Islet of Langerhans (tissue), 1 donor: ENCODE data around the gene NKIRAS1.
A peak's percentile ranks its signal among the peaks of the same experiment; 100 is the strongest.
"Not testable (repeated sequence)": the region's sequence is repeated elsewhere in the genome, so short reads cannot be mapped to it uniquely, and the experiment has no call there.

ENCODE experiments used
- FAIRE-seq: peaks from one replicate; lab custom pipeline; 2011; peaks lifted over from hg19 to GRCh38; lab: Jason Lieb, UNC

Gene NKIRAS1

DNA sequence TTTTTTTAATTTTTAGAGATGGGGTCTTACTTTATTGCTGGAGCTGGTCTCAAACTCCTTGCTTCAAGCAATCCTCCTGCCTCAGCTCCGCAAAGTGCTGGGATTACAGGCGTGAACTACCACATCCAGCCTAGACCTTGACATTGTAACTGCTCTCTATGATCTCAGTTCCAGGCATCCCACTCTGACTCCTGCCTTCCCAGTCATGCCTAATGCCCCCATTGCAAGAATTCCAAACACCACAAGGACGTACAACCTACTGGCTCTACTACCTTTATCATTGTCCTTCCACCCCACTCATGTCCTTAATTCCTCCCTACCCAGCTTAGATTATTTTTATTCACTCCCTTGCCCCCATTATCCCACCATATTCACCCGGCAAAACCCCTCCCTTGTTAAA, 21.6 kb downstream of the NKIRAS1 start:
- no peak for FAIRE-seq

DNA sequence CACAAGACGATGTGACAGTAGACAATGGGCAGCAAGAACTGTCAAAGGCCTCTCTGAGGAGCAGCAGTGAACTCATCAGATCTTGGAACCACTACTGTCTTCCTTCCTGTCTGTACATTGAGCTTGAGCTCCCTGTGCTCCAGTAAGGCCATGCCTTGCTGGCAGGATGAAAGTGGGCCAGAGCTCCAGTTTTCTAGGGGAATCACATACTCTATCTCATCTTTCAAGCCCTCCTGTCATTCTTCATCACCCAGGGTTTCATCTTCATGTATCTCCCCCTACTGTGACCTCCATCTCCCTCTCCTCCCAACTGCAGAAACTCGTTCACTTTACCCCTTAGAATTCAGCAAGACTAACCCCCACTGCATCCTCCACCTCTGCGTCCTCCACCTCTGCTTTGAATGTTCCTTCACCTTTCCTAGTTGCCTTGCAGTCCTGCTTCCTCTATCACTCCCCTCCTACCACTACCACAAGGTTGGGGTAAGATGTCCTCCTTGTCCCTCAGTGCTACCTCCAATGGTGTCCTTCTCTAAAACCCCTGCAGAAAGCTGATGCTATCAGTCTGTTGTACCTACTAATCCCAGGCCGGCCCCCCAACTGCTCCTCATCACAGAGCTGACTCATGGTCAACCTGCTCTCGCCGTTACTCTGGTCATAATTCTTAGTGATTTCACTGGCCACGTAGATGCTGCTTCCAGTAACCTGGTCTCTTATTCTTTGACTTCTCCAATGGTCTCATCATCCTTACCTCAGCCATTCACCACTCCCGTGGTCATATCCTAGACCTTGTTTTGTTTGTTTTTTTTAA, 22.3 kb downstream of the NKIRAS1 start:
- FAIRE-seq: no peak

DNA sequence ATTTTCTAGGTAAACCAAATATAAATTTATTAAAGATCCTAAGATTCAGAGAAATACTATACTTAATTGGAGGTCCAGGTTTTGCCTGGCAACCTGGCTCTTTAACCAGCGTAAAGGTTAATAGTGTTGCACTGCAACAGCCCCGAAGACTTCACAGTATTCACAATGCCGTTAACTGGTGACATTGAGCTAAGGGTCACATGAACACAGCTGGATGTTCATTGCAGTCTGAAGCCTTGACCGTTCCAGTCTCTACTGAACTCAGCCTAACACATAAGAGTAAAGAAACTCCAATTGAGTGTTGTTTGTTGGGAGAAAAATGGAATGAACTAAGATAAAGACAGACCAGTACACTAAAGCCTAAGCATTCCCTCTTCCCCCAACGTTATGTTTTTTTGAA, 26.8 kb downstream of the NKIRAS1 start:
- no peak for FAIRE-seq

DNA sequence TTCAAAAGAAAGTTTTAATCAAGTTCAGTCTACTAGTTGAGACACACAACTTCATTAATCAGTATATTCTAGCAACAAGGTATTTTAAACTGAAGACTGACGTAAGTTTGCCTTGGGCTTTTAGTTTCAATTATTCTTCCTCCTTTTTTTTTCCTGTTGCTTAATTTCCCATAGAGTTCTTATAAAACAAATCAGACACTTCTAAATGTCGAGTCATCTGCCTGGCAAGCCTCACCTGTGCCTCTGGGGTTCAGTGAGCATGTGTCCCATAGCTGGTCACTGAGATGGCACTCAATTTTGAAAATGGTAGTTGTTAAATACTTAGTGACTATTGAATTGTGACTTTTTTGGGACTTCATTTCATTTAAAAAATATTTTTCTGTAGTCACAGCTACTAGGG, 27.4 kb downstream of the NKIRAS1 start:
- FAIRE-seq: no peak

DNA sequence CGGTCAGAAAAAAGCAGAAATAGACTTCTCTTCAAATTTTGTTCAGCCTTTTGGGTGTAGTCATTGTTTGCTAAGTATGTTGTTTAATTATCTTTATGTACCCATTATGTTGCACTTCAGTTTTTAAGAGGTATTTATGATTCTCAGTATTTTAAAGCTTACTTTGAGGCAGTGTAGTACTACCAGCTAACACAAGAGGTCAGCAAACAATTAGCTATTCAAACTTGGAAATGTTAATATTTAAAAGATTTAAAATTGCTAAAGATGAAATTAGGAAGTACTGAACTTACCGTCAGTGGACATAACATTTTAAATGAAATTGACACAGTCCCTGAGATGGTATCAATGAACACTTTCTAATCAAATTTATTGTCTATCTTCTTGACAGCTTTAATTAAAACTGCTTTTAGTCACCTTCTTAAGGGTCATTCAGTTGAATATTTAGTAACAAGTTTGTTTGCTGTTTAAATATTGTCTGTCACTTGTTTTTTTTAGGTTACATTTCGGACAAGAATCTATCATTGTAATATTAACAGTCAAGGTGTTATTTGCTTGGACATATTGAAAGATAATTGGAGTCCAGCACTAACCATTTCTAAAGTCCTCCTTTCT, 28.1 kb downstream of the NKIRAS1 start:
- FAIRE-seq: peak; percentile 69

DNA sequence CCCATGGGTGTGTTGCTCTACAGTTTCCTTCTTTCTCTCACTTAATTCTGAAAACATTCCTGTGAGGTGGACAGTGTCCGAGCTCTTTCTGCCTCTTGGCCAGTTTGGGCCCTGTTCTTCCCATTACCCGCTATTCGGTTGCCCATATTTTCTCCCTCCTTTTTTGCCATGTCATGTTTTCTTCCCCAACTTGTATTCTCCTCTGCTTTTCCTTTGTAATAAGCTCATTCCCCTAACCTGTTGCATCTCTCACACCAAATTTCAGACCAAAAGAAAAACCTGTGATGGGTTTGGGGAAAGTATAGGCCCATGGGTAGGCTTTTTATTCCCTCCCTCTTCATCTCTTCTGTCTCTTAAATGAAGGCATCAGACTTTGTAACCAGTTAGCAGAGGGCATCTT, 30.5 kb downstream of the NKIRAS1 start:
- no peak for FAIRE-seq

DNA sequence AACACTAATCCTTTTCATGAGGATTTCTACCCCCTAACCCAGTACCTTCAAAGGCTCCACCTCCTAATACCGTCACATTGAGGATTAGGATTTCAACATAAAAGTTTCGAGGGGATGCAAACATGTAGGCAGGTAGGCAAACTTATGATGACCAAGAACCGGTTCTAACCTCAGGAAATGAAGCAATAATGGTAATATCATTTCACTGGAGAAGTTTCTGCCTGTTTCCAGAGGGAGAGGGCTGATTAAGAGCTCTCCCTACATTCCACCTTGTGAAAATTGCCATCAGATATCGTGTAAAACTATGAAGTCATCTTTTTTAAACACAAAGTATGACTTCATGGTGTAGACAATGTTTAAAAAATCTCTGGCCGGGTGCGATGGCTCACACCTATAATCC, 31.6 kb downstream of the NKIRAS1 start:
- no peak for FAIRE-seq

DNA sequence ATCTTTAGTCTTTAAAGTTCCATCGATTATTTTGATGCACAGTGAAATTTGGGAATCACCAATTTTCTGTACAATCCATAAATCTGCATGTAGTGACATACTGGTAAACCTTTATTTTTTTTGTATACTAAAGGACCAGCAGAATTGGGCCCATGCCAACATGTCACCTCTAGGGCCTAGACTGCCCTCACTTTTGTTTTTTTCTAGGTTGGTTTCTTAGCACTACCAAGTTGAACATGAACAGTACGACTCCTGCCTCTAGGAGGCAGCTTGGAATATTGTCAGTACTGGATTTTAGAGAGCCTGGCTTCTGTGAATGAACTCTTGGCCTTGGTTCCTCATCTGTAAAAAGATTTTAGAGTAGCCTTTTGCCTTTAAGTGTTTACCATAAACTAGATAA, 32.3 kb downstream of the NKIRAS1 start:
- no peak for FAIRE-seq

DNA sequence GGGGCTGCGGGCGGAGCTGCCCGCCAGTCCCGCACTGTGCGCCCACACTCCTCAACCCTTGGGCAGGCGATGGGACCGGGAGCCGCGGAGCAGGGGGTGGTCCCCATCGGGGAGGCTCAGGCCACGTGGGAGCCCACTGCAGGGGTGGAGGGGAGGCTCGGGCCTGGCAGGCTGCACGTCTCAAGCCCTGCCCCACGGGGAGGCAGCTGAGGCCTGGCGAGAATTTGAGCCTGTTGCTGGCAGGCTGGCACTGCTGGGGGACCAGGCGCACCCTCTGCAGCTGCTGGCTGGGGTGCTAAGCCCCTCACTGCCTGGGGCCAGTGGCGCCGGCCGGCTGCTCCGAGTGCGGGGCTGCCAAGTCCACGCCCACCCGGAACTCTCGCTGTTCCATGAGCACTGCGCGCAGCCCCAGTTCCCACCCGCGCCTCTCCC, 34.3 kb downstream of the NKIRAS1 start:
- no peak for FAIRE-seq

DNA sequence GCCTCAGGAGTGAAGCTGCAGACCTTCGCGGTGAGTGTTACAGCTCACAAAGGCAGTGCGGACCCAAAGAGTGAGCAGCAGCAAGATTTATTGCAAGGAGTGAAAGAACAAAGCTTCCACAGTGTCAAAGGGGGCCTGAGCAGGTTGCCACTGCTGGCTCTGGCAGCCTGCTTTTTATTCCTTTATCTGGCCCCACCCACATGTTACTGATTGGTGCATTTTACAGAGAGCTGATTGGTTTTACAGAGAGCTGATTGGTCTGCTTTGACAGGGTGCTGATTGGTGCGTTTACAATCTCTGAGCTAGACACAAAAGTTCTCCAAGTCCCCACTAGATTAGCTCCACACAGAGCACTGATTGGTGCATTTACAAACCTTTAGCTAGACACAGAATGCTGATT, 34.8 kb downstream of the NKIRAS1 start:
- FAIRE-seq: not testable (repeated sequence)

DNA sequence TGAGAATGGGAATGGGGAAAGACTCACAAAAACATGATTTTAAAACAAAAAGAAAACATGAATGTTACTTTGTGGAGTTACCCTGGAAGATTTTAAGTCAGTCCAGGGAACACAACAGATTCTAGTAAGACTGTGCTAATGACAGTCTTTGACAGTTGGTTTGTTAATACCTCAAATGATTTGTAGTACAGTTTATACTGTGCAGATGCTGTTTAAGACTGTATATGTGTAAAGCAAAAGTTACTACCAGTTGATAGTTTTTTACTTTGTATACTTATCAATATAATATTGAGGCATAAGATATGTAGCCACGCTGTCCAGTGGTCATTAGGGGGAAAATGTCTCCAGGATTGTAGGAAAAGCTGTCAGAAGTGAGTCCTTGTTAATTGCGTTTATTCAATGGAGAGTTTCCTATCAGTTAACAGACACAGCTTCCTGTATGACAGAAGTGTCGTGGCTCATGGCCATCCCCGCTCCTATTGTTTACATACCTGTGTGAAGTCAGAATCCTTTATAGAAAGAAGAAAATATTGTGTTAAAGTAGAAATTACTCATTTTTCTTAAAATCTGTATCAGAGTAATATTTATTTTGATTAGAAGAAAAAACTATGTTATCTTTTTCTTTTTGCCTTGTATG, 36.0 kb downstream of the NKIRAS1 start:
- no peak for FAIRE-seq

DNA sequence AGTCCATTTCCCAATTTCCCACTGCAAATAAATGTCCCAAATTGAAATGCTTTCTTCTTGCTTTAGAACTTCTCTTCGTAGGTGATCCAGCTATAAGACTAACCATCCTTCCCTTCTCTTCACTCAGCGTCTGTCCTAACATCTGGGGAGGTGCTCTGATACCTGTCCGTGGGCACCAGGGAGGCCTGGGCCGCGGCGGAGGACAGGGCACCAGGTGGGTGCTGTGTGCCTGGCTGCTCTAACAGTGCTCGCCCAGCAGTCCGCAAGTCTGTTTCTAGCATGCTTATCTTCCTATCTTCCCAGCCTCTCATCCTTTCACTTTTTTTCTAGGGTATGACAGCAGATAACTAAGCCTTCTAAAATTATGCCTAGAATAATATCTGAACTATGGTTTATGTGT, 37.3 kb downstream of the NKIRAS1 start:
- no peak for FAIRE-seq

DNA sequence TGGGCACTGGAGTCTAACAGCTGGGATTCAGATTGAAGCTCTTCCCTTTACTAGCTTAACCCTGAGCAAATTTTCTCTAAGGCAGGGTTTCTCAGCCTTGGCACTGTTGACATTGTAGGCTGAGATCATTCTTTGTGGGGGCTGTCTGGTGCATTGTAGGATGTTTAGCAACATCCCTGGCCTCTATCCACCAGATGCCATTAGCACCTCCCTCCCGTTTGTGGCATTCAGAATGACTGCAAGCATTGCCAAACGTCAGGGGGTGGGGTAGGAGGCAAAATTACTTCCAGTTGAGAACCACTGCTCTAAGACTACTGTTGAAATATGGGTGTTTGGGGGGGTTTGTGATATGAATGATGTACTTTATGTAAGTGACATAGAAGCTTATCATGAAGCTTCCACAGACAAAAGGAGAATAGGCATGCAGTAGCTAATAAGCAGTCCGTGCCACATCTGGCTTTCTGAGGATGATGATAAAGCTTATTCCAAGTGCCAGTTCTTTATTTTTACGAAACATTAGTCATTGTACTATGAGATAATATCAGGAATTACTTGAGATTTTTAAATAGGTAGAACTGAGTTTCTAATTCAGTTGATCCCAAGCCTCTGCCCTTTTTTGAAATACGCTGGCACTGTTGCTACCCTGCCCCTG, 39.3 kb downstream of the NKIRAS1 start:
- no peak for FAIRE-seq

DNA sequence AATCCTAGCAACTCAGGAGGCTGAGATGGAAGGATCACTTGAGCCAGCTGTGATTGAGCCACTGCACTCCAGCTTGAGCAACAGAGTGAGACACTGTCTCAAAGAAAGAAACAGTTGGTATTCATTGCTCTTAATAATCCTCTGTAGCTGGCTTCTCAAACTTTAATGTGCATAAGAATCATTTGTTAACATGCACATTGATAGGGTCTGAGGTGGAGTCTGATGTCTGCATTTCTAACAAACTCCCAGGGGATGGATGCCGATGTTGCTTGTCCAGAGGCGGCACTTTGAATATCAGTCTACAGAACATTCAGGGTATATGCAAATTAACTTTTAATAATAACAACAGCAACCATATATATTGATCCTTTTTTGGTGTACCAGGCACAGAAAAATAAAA, 39.9 kb downstream of the NKIRAS1 start:
- no peak for FAIRE-seq

DNA sequence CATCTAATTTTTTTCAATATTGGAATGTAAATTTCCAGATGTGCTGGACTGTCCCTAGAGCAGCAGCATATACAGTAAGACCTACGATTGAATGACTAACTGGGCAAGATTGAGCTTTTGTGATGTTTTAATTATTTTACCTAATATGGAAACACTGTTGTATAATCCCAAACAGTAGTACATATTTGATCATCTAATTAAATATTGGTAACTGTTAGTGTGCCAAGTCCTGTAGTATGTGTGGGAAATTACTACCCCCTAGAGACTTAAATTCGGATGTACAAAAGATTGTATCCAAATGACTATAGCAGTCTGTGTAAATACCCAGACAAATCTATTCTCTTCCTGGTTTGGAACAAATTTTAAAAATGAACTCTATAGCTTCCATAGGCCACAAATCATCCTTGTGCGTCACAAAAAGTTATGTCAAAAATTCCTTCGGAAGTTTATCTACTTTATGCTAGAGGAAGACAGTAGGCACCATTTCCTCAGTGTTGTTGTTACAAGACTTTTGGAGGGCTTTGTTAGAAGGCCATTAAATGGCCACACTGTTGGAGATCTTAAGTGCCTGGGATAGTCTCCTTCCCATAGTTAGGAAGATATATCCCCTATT, 41.6 kb downstream of the NKIRAS1 start:
- FAIRE-seq: no peak

DNA sequence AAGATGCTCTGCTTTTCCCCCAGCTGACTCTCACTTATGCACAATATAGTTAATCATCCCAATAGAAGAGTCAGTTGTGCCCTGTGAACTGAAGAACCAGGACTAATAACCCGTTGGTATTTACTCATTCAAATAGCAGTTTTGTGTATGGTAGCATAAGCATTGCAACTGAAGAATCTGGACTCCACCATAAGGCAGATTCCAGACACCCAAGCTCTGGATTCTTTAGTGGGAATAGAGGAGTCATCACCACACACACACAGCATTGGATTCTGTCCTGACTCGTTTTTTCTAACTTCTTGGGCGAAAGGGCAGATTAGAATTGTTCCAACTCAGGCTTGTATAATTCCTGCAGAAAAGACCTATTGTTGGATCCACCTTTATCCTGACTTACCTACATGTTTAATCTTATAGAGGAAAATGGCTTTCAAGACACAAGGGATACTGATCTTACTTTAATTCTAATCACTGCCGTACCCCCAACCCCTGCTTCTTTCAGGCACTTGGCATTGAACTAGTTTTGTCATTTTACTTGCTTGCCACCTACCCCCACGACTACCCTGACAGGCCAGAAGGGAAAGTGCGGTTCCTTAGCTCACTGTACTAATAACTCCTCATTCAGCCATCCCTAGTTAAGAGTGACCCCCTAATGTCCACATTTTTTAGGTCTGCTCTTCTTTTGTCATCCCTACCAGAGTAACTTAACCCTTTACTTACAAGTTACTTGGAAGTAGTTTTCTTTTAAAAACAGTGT, 42.3 kb downstream of the NKIRAS1 start:
- FAIRE-seq: no peak

DNA sequence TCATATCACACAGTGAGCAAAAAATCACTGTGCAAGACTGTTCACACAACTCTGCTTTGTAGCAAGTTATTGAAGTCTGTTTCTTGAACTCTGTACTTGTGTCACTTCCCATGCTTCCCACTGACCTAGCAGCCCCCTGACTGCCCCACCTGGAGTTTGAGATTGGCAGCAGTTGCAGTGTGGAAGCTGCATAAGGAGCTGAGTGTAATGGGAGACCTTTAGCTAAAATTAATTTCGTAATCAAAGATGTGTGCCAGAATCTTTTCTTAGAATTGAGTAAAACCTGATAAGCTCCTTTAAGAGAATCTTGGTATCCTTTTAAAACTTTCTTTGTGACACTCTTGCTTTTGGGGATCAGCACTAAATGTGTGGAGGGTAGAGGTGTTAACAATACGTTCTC, 42.8 kb downstream of the NKIRAS1 start:
- no peak for FAIRE-seq

DNA sequence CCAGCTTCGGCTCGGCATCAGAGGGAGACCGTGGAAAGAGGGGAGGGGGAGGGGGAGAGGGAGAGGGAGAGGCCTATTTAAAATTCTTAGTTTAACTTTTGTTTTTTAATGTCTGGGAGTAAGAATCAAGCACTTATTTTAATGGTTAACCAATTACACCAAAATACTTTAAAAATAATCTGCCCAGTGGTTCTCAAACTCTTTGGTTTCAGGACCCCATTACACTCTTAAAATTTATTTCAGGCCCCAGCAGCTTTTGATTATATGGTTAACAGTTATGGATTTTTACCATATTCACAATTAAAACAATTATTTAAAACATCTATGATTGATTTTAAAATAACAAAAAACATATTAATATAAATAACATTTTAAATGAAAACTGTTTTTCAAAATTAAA, 44.5 kb downstream of the NKIRAS1 start:
- no peak for FAIRE-seq

DNA sequence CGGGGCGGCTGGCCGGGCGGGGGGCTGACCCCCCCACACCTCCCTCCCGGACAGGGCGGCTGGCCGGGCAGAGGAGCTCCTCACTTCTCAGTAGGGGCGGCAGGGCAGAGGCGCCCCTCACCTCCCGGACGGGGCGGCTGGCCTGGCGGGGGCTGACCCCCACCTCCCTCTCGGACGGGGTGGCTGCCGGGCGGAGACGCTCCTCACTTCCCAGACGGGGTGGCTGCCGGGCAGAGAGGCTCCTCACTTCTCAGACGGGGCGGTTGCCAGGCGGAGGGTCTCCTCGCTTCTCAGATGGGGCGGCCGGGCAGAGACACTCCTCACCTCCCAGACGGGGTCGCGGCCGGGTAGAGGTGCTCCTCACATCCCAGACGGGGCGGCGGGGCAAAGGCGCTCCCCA, 45.4 kb downstream of the NKIRAS1 start:
- FAIRE-seq: not testable (repeated sequence)

DNA sequence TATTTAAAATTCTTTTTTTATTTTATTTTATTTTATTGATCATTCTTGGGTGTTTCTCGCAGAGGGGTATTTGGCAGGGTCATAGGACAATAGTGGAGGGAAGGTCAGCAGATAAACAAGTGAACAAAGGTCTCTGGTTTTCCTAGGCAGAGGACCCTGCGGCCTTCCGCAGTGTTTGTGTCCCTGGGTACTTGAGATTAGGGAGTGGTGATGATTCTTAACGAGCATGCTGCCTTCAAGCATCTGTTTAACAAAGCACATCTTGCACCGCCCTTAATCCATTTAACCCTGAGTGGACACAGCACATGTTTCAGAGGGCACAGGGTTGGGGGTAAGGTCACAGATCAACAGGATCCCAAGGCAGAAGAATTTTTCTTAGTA, 46.1 kb downstream of the NKIRAS1 start:
- FAIRE-seq: not testable (repeated sequence)

DNA sequence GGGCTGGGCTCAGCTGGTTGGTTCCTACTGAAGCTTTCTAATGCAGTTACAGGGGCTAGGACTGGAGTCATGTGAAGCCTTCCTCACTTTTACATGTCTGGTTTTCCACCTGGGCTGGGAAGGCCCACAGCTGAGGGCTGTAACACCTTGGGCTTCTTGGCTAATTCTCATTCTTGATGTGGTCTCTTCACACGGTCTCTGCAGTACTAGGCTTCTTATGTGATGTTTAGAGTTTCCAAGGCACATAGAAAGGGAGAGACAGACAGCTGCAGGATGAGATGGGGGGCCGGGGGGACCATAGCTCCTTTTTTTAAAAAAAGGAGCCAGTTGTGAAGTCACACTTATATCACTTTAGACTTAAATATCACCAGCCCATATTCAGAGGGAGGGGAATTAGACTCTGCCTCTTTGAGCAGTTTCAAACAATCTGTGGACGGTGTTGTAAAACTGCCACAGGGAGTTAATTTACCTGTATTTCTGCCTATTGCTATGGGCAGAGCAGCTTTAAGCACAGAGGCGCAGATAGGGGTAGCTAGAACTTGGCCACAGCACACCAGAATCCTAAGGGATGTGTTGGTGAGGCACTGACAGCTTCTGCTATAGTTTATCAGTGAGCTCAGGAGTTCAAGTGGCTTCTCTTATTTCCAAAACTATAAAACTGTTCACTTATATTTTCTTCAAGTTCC, 46.7 kb downstream of the NKIRAS1 start:
- FAIRE-seq: no peak
